Neuronal stem cell (in vitro differentiated cells): ENCODE results near the gene EGLN2.

Experiments
- DNase-seq: peaks from one replicate; pipeline ENCODE4 v3.0.0-alpha.2; 2013; ENCODE audit warnings: low spot score
- H2AFZ ChIP-seq: one replicate; pipeline ENCODE4 v1.6.1; 2013; ENCODE audit warnings: mild to moderate bottlenecking, low read length, inconsistent platforms
- H2AK5ac ChIP-seq: 2 replicates; pipeline ENCODE4 v1.6.1; 2013; ENCODE audit warnings: low read depth, mild to moderate bottlenecking, inconsistent platforms, low read length, moderate library complexity, mixed read lengths
- H2BK120ac ChIP-seq: 2 replicates; pipeline ENCODE4 v1.6.1; 2013; ENCODE audit warnings: low read depth, mild to moderate bottlenecking, inconsistent platforms, low read length, moderate library complexity, mixed read lengths
- H2BK12ac ChIP-seq: one replicate; pipeline ENCODE4 v1.6.1; 2013; ENCODE audit warnings: low read length, inconsistent platforms
- H2BK15ac ChIP-seq: 2 replicates; pipeline ENCODE4 v1.6.1; 2013; ENCODE audit warnings: mild to moderate bottlenecking, low read length, inconsistent platforms, mixed read lengths
- H2BK5ac ChIP-seq: one replicate; pipeline ENCODE4 v1.6.1; 2013; ENCODE audit warnings: inconsistent platforms, mild to moderate bottlenecking, low read length, moderate library complexity
- H3K14ac ChIP-seq: one replicate; pipeline ENCODE4 v1.6.1; 2013; ENCODE audit warnings: low read length, inconsistent platforms
- H3K18ac ChIP-seq: 2 replicates; pipeline ENCODE4 v1.6.1; 2013; ENCODE audit warnings: low read length, inconsistent platforms
- H3K23ac ChIP-seq: 2 replicates; pipeline ENCODE4 v1.6.1; 2013; ENCODE audit warnings: low read depth, mild to moderate bottlenecking, mixed read lengths, low read length, inconsistent platforms; ENCODE audit not compliant: poor library complexity
- H3K27ac ChIP-seq: replicated peaks from 3 replicates; pipeline ENCODE4 v1.5.1; 2013; ENCODE audit warnings: low read length, inconsistent platforms
- H3K27me3 ChIP-seq, 3 experiments: 2 replicates each; pipeline ENCODE4 v1.6.1; 2013; ENCODE audit warnings: low read length in 3 of 3, mild to moderate bottlenecking in 2 of 3, inconsistent platforms in 1 of 3, low read depth in 1 of 3, mixed read lengths in 1 of 3, moderate library complexity in 1 of 3; ENCODE audit not compliant: control insufficient read depth in 3 of 3, insufficient read depth in 3 of 3
- H3K36me3 ChIP-seq, 2 donors: replicated peaks in 1 of 2; 2 replicates each; pipeline ENCODE4 v1.6.1; 2013; ENCODE audit warnings: low read length in 2 of 2; ENCODE audit not compliant: control insufficient read depth in 2 of 2, insufficient read depth in 2 of 2
- H3K4ac ChIP-seq: 2 replicates; pipeline ENCODE4 v1.6.1; 2013; ENCODE audit warnings: inconsistent platforms, mild to moderate bottlenecking, low read length, moderate library complexity
- H3K4me1 ChIP-seq, 2 donors: 1 replicate in 1 of 2; 2 replicates in 1 of 2; pipeline ENCODE4 v1.6.1; 2013; ENCODE audit warnings: low read length in 2 of 2, low read depth in 1 of 2; ENCODE audit not compliant: control insufficient read depth in 2 of 2, insufficient read depth in 1 of 2
- H3K4me2 ChIP-seq: one replicate; pipeline ENCODE4 v1.6.1; 2013; ENCODE audit warnings: mild to moderate bottlenecking, low read length, inconsistent platforms; ENCODE audit not compliant: insufficient read depth, poor library complexity, severe bottlenecking
- H3K4me3 ChIP-seq, 2 donors: 2 replicates each; pipeline ENCODE4 v1.5.1; 2013; ENCODE audit warnings: low read length in 2 of 2, mild to moderate bottlenecking in 2 of 2, inconsistent platforms in 1 of 2, moderate library complexity in 1 of 2
- H3K79me1 ChIP-seq: one replicate; pipeline ENCODE4 v1.6.1; 2013; ENCODE audit warnings: low read depth, mild to moderate bottlenecking, inconsistent platforms, low read length, moderate library complexity
- H3K9ac ChIP-seq: one replicate; pipeline ENCODE4 v1.6.1; 2013; ENCODE audit warnings: mild to moderate bottlenecking, low read depth, low read length, inconsistent platforms; ENCODE audit not compliant: poor library complexity
- H3K9me3 ChIP-seq, 2 donors: replicated peaks in 1 of 2; 2 replicates each; pipeline versions ENCODE3 to v1.6.1; 2013; ENCODE audit warnings: low read length in 2 of 2, mild to moderate bottlenecking in 2 of 2, inconsistent platforms in 1 of 2, low read depth in 1 of 2, mixed read lengths in 1 of 2, moderate library complexity in 1 of 2; ENCODE audit not compliant: control insufficient read depth in 2 of 2, insufficient read depth in 1 of 2
- H4K8ac ChIP-seq: one replicate; pipeline ENCODE4 v1.6.1; 2013; ENCODE audit warnings: low read depth, mild to moderate bottlenecking, inconsistent platforms, low read length, moderate library complexity
- H4K91ac ChIP-seq: one replicate; pipeline ENCODE4 v1.6.1; 2013; ENCODE audit warnings: low read length, low read depth, mild to moderate bottlenecking, inconsistent platforms; ENCODE audit not compliant: poor library complexity
- WGBS, 2 donors: extraction: QIAGEN DNeasy Blood & Tissue Kit; methylation state at CpG; one replicate each; pipeline ENCODE4 v1.1.7; 2013; ENCODE audit warnings: missing lambda C conversion rate in 2 of 2, mixed read lengths in 1 of 2; ENCODE audit not compliant: insufficient read length in 2 of 2, insufficient replicate concordance in 1 of 2; ENCODE audit errors: extremely low coverage in 2 of 2; 5-methylcytosine and 5-hydroxymethylcytosine counted together

EGLN2 gene

DNA sequence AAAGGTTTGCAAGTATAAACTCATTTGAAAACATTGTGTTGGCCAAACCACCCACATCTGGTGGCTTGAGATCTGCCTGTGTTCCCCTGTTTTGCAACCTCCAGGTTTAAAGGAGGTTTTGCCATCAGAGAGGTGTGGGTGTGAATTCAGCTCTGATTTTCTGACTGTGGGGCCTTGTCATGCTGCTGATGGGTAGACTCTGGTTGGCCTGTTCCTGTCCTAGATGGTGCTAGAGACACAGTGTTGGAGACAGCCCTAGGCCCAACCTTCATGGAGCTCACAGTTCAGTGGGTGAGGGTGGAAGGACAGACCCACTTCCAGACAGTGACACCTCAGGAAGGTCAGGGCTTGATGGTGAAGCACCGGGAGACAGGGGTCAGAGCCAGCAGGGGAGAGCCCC is 13.5 kb upstream of the EGLN2 start:
- no peaks in the 10 kb centered on the region for H3K27me3 ChIP-seq
- no peak overlapping the region for H2AK5ac ChIP-seq
- H2BK5ac ChIP-seq: no peak overlapping the region
- no peak overlapping the region for H3K4me2 ChIP-seq
- no peak overlapping the region for H3K18ac ChIP-seq
- no CpG with 5 or more reads among the region's 1 CpG for WGBS, 2 donors
- no peak overlapping the region for H3K27ac ChIP-seq
- no peaks in the 10 kb centered on the region for H3K9me3 ChIP-seq
- H2BK12ac ChIP-seq: no peak overlapping the region
- no peak overlapping the region for H3K14ac ChIP-seq
- DNase-seq: no peak
- H3K23ac ChIP-seq: no peak overlapping the region
- no peak overlapping the region for H2BK15ac ChIP-seq
- H4K91ac ChIP-seq: no peak overlapping the region
- H3K4ac ChIP-seq: no peak overlapping the region
- no peak overlapping the region for H3K4me3 ChIP-seq
- H4K8ac ChIP-seq: no peak overlapping the region
- no peak overlapping the region for H2AFZ ChIP-seq
- H2BK120ac ChIP-seq: no peak overlapping the region
- no peaks in the 10 kb centered on the region for H3K4me1 ChIP-seq
- peaks cover 0 to 7% of the 10 kb centered on the region in 2 donors for H3K36me3 ChIP-seq
- H3K79me1 ChIP-seq: peaks cover 4% of the 10 kb centered on the region
- H3K9ac ChIP-seq: peak overlapping the region; percentile 60

DNA sequence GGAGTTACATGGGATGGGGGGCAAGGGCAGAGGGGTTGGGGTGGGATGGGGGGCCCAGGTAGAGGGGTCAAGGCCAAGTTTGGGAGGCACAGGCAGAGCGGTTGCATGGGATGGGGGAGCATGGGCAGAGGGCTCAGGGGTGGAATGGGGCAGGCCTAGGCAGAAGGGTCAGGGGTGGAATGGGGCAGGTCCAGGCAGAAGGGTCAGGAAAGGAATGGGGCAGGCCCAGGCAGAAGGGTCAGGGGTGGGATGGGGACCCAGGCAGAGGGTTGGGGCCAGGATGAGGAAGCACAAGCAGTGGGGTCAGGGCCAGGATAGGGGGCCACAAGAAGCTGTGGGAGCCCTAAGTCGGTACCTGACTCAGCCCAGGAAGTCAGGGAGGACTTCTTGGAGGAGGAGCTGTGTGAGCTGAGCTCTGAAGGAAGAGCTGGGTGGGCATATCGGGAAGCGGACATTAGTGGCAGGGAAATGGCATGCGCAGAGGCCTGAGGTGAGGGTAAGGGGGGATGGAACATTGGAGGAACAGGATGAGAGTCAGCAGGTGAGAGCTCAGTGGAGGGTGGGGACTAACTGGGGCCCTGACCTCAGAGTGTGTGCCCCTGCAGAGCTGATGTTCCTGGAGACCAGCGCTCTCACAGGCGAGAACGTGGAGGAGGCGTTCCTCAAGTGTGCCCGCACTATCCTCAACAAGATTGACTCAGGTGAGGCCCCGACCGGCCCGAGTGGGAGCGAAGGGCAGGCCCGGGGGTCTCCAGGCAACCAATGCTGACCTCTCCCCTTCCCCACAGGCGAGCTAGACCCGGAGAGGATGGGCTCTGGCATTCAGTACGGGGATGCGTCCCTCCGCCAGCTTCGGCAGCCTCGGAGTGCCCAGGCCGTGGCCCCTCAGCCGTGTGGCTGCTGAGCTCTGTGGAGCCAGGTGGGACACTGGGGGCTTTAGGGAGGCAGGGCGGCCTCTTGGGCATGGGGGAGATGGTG is 12.6 kb upstream of the EGLN2 start:
- H3K4me3 ChIP-seq: peak overlapping the region in 1 of 2 donors; percentile 41
- no peaks in the 10 kb centered on the region for H3K9me3 ChIP-seq
- H3K36me3 ChIP-seq: peaks cover 0 to 7% of the 10 kb centered on the region in 2 donors
- H2BK12ac ChIP-seq: no peak overlapping the region
- DNase-seq: no peak
- no peak overlapping the region for H3K18ac ChIP-seq
- H3K14ac ChIP-seq: no peak overlapping the region
- no peak overlapping the region for H4K8ac ChIP-seq
- H3K23ac ChIP-seq: no peak overlapping the region
- H3K27me3 ChIP-seq: no peaks in the 10 kb centered on the region
- no CpG with 5 or more reads among the region's 25 CpGs for WGBS, 2 donors
- H2AK5ac ChIP-seq: peak overlapping the region; percentile 94
- no peak overlapping the region for H2BK120ac ChIP-seq
- H2AFZ ChIP-seq: no peak overlapping the region
- H3K27ac ChIP-seq: no peak overlapping the region
- H3K4me1 ChIP-seq: peaks cover 0 to 4% of the 10 kb centered on the region in 2 donors
- H2BK15ac ChIP-seq: no peak overlapping the region
- no peak overlapping the region for H3K4me2 ChIP-seq
- no peak overlapping the region for H4K91ac ChIP-seq
- H3K9ac ChIP-seq: no peak overlapping the region
- peak overlapping the region; percentile 90 for H2BK5ac ChIP-seq
- no peak overlapping the region for H3K4ac ChIP-seq
- H3K79me1 ChIP-seq: peaks cover 4% of the 10 kb centered on the region

DNA sequence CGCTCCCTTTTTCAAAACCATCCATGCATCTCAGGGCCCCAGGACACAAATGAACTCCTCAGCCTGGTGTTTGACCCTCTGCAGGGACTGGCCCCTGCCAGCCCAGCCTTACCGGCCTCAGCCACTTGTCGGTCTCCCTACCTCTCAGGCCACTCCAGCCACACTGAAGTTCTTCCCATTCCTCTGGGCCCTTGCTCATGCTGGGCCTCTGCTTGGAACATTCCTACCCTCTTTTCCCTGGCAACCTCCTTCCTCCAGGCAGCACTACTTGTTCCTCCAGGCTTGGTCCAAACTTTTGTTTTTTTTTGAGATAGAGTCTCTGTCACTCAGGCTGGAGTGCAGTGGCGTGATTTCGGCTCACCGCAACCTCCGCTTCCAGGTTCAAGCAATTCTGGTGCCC is 7.6 kb upstream of the EGLN2 start:
- peak overlapping the region; percentile 36 for H2AFZ ChIP-seq
- H2BK15ac ChIP-seq: no peak overlapping the region
- no peak overlapping the region for H2BK12ac ChIP-seq
- no peak overlapping the region for H3K14ac ChIP-seq
- no peak for DNase-seq
- H3K4me3 ChIP-seq: no peak overlapping the region
- no peaks in the 10 kb centered on the region for H3K9me3 ChIP-seq
- H4K91ac ChIP-seq: no peak overlapping the region
- H3K4me2 ChIP-seq: no peak overlapping the region
- H3K23ac ChIP-seq: no peak overlapping the region
- H3K18ac ChIP-seq: no peak overlapping the region
- no peak overlapping the region for H3K27ac ChIP-seq
- H3K9ac ChIP-seq: no peak overlapping the region
- H3K4ac ChIP-seq: no peak overlapping the region
- H3K79me1 ChIP-seq: no peaks in the 10 kb centered on the region
- H2AK5ac ChIP-seq: no peak overlapping the region
- WGBS, 2 donors: no CpG with 5 or more reads among the region's 7 CpGs
- peaks cover 0 to 7% of the 10 kb centered on the region in 2 donors for H3K36me3 ChIP-seq
- no peak overlapping the region for H2BK5ac ChIP-seq
- H4K8ac ChIP-seq: no peak overlapping the region
- no peak overlapping the region for H2BK120ac ChIP-seq
- no peaks in the 10 kb centered on the region for H3K27me3 ChIP-seq
- peaks cover 0 to 7% of the 10 kb centered on the region in 2 donors for H3K4me1 ChIP-seq

DNA sequence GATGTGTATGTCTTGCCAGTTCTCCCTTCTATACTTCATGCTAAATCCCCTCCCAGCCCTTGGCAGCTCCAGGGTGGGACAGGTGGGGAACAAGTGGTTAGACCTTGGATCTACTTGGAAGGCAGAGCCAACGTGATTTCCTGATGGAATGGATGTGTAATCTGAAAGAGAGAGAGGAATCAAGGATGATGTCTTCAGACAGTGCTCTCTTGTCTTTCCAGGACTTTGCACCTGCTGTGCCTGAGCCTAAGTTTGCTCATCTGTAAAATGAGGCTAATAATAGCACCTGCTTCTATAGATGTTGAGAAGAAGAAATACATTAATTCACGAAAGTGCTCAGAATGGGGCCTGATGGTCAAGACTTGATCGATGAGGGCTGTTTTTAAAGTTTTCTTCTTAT is 7.0 kb upstream of the EGLN2 start:
- Histone ChIP-seq H3K14ac (no peak overlapping the region), H3K9me3 (no peaks in the 10 kb centered on the region), H3K4me3 (no peak overlapping the region), H2BK15ac (no peak overlapping the region), H4K91ac (no peak overlapping the region), H3K4me2 (no peak overlapping the region), H2BK120ac (no peak overlapping the region), H3K36me3 (peaks cover 0 to 7% of the 10 kb centered on the region in 2 donors), H2AK5ac (no peak overlapping the region), H3K23ac (no peak overlapping the region), H3K9ac (no peak overlapping the region), H3K18ac (no peak overlapping the region), H4K8ac (no peak overlapping the region), H2BK12ac (no peak overlapping the region), H2BK5ac (no peak overlapping the region), H3K79me1 (no peaks in the 10 kb centered on the region), H3K27ac (no peak overlapping the region), H3K4ac (no peak overlapping the region), H2AFZ (no peak overlapping the region), H3K4me1 (peaks cover 0 to 7% of the 10 kb centered on the region in 2 donors), H3K27me3 (no peaks in the 10 kb centered on the region)
- DNase-seq: no peak
- WGBS, 2 donors: no CpG with 5 or more reads among the region's 3 CpGs
